SK-N-SH treated with all-trans-retinoic acid at 6 μM for 48 hours (cell line): ENCODE measurements around the gene ZNF710.

Experiments used
- ATAC-seq: fragments of 200-7000 bp; cut with Tn5 transposase; 3 replicates; pipeline ENCODE4 v1.9.1; 2020; ENCODE audit warnings: mild to moderate bottlenecking, moderate library complexity
- ARNTL ChIP-seq: fragments of 450-650 bp; formaldehyde crosslinking; IDR thresholded peaks from 2 replicates; pipeline ENCODE4 v1.5.0; 2020; ENCODE audit warnings: low read depth, mild to moderate bottlenecking, moderate library complexity, borderline replicate concordance
- BACH2 ChIP-seq: fragments of 250-450 bp; sonication (Bioruptor Pico); IDR thresholded peaks from 2 replicates; pipeline ENCODE4 v1.9.0; 2021; ENCODE audit warnings: mild to moderate bottlenecking, borderline replicate concordance
- CREB5 ChIP-seq: fragments of 250-450 bp; sonication (Bioruptor Pico); IDR thresholded peaks from 2 replicates; pipeline ENCODE4 v1.5.1; 2020; ENCODE audit warnings: low read depth, mild to moderate bottlenecking, moderate library complexity
- CSDC2 ChIP-seq: fragments of 250-450 bp; sonication (Bioruptor Pico); IDR thresholded peaks from 2 replicates; pipeline ENCODE4 v1.5.0; 2020; ENCODE audit warnings: mild to moderate bottlenecking, moderate library complexity
- CSRNP3 ChIP-seq: fragments of 250-450 bp; sonication (Bioruptor Pico); IDR thresholded peaks from 2 replicates; pipeline ENCODE4 v1.5.1; 2021; ENCODE audit warnings: mild to moderate bottlenecking, moderate library complexity
- ESRRG ChIP-seq: fragments of 250-450 bp; sonication (Bioruptor Pico); IDR thresholded peaks from 2 replicates; pipeline ENCODE4 v1.6.1; 2021; ENCODE audit warnings: mild to moderate bottlenecking
- GLIS3 ChIP-seq: fragments of 250-450 bp; sonication (Bioruptor Pico); IDR thresholded peaks from 2 replicates; pipeline ENCODE4 v1.5.0; 2020; ENCODE audit warnings: mild to moderate bottlenecking, moderate library complexity
- ISL1 ChIP-seq: fragments of 250-450 bp; sonication (Bioruptor Pico); IDR thresholded peaks from 2 replicates; pipeline ENCODE4 v2.1.2; 2022; ENCODE audit warnings: mild to moderate bottlenecking, moderate library complexity
- OSR1 ChIP-seq: fragments of 250-450 bp; sonication (Bioruptor Pico); IDR thresholded peaks from 2 replicates; pipeline ENCODE4 v1.8.0; 2022; ENCODE audit warnings: moderate library complexity, mild to moderate bottlenecking, inconsistent platforms
- PATZ1 ChIP-seq: fragments of 250-450 bp; sonication (Bioruptor Pico); IDR thresholded peaks from 2 replicates; pipeline ENCODE4 v1.8.0; 2020; ENCODE audit warnings: mild to moderate bottlenecking, moderate library complexity, borderline replicate concordance
- PPARA ChIP-seq: fragments of 250-450 bp; sonication (Bioruptor Pico); IDR thresholded peaks from 2 replicates; pipeline ENCODE4 v1.5.0; 2020; ENCODE audit warnings: mild to moderate bottlenecking, borderline replicate concordance
- RARB ChIP-seq: fragments of 250-450 bp; sonication (Bioruptor Pico); IDR thresholded peaks from 2 replicates; pipeline ENCODE4 v1.8.0; 2021; ENCODE audit warnings: mild to moderate bottlenecking, moderate library complexity
- TCF4 ChIP-seq: fragments of 250-450 bp; sonication (Bioruptor Pico); IDR thresholded peaks from 2 replicates; pipeline ENCODE4 v1.8.0; 2021; ENCODE audit warnings: mild to moderate bottlenecking, moderate library complexity, borderline replicate concordance
- TOX ChIP-seq: fragments of 250-450 bp; sonication (Bioruptor Pico); IDR thresholded peaks from 2 replicates; pipeline ENCODE4 v1.8.0; 2021; ENCODE audit warnings: mild to moderate bottlenecking, moderate library complexity, borderline replicate concordance
- TSHZ2 ChIP-seq: fragments of 250-450 bp; sonication (Bioruptor Pico); IDR thresholded peaks from 2 replicates; pipeline ENCODE4 v1.5.0; 2020; ENCODE audit warnings: mild to moderate bottlenecking, moderate library complexity
- ZC3H10 ChIP-seq: fragments of 250-450 bp; sonication (Bioruptor Pico); IDR thresholded peaks from 2 replicates; pipeline ENCODE4 v1.5.1; 2021; ENCODE audit warnings: mild to moderate bottlenecking, moderate library complexity
- ZFP3 ChIP-seq: fragments of 250-450 bp; sonication (Bioruptor Pico); IDR thresholded peaks from 2 replicates; pipeline ENCODE4 v1.5.0; 2020; ENCODE audit warnings: mild to moderate bottlenecking, moderate library complexity
- ZFP30 ChIP-seq: fragments of 450-650 bp; formaldehyde crosslinking; IDR thresholded peaks from 2 replicates; pipeline ENCODE4 v1.5.0; 2022; ENCODE audit warnings: mild to moderate bottlenecking, moderate library complexity
- ZNF70 ChIP-seq: fragments of 450-650 bp; formaldehyde crosslinking; IDR thresholded peaks from 2 replicates; pipeline ENCODE4 v1.5.0; 2020; ENCODE audit warnings: mild to moderate bottlenecking, moderate library complexity

Gene ZNF710

GRCh38 chr15:90080818-90081393, 79.8 kb downstream of the ZNF710 start:
- TF ChIP-seq PPARA (CRISPR knock-in tag): no peak
- ATAC-seq: no peak

- no peak for ATAC-seq
- TF ChIP-seq ESRRG (no peak), PATZ1 (no peak), GLIS3 (CRISPR knock-in tag) (no peak), RARB (no peak), OSR1 (no peak), ARNTL (CRISPR knock-in tag) (no peak), ZFP3 (CRISPR knock-in tag) (no peak), ISL1 (no peak), ZNF70 (CRISPR knock-in tag) (no peak), CSRNP3 (no peak), BACH2 (CRISPR knock-in tag) (no peak), PPARA (CRISPR knock-in tag) (no peak), ZFP30 (CRISPR knock-in tag) (no peak), CREB5 (CRISPR knock-in tag) (no peak), ZC3H10 (CRISPR knock-in tag) (no peak), TSHZ2 (CRISPR knock-in tag) (no peak), TCF4 (no peak), CSDC2 (CRISPR knock-in tag) (no peak)
Measured at GRCh38 chr15:90082140-90082715, 81.1 kb downstream of the ZNF710 start.

GRCh38 chr15:90083419-90083818, 82.3 kb downstream of the ZNF710 start:
- TF ChIP-seq ZC3H10 (CRISPR knock-in tag) (no peak), CREB5 (CRISPR knock-in tag) (no peak), RARB (no peak), PATZ1 (no peak), TOX (CRISPR knock-in tag) (no peak), TSHZ2 (CRISPR knock-in tag) (no peak)
- ATAC-seq: no peak
